IMR-90 (cell line): ENCODE results near the gene SGMS1.

Experiments
- BHLHE40 ChIP-seq: fragments of 150-350 bp; IDR thresholded peaks from 2 replicates; pipeline ENCODE4 v1.6.1; 2016; ENCODE audit warnings: mild to moderate bottlenecking, low read depth, low read length
- CEBPB ChIP-seq: IDR thresholded peaks from 2 replicates; pipeline ENCODE4 v1.6.1; 2012; ENCODE audit warnings: low read depth, low read length, improper control_type of control experiment
- CHD1 ChIP-seq: IDR thresholded peaks from 2 replicates; pipeline ENCODE4 v1.6.1; 2012; ENCODE audit warnings: low read depth, low read length, improper control_type of control experiment
- CTCF ChIP-seq: conservative IDR thresholded peaks from 2 replicates; pipeline ENCODE4 v1.5.1; 2012; ENCODE audit warnings: mild to moderate bottlenecking, low read depth, low read length, improper control_type of control experiment
- FOS ChIP-seq: fragments of 150-350 bp; IDR thresholded peaks from 2 replicates; pipeline ENCODE4 v1.6.1; 2016; ENCODE audit warnings: low read depth, low read length
- MAZ ChIP-seq: IDR thresholded peaks from 2 replicates; pipeline ENCODE4 v1.6.1; 2012; ENCODE audit warnings: low read depth, mild to moderate bottlenecking, low read length, improper control_type of control experiment, moderate library complexity, borderline replicate concordance
- MXI1 ChIP-seq: IDR thresholded peaks from 2 replicates; pipeline ENCODE4 v1.6.1; 2012; ENCODE audit warnings: low read depth, mild to moderate bottlenecking, low read length, moderate library complexity, borderline replicate concordance
- NFE2L2 ChIP-seq: fragments of 150-350 bp; IDR thresholded peaks from 2 replicates; pipeline ENCODE4 v1.6.1; 2016; ENCODE audit warnings: low read depth, mild to moderate bottlenecking, low read length
- POLR2A ChIP-seq: IDR thresholded peaks from 2 replicates; pipeline ENCODE4 v1.6.1; 2012; ENCODE audit warnings: mild to moderate bottlenecking, low read depth, low read length
- RAD21 ChIP-seq: IDR thresholded peaks from 2 replicates; pipeline ENCODE4 v1.6.1; 2012; ENCODE audit warnings: low read length, improper control_type of control experiment
- RCOR1 ChIP-seq: IDR thresholded peaks from 2 replicates; pipeline ENCODE4 v1.6.1; 2012; ENCODE audit warnings: mild to moderate bottlenecking, low read length, improper control_type of control experiment; ENCODE audit not compliant: insufficient replicate concordance
- RFX5 ChIP-seq: IDR thresholded peaks from 2 replicates; pipeline ENCODE4 v1.8.0; 2012; ENCODE audit warnings: low read depth, mild to moderate bottlenecking, low read length, moderate library complexity
- USF2 ChIP-seq: fragments of 150-350 bp; IDR thresholded peaks from 2 replicates; pipeline ENCODE4 v1.6.1; 2017; ENCODE audit warnings: mild to moderate bottlenecking, antibody characterized with exemption, low read length, low read depth

- TF ChIP-seq NFE2L2, result no peak
- TF ChIP-seq CTCF, result no peak
- TF ChIP-seq POLR2A, result no peak
- TF ChIP-seq CEBPB, result no peak
- TF ChIP-seq RAD21, result no peak
- TF ChIP-seq USF2, result no peak
- no peak for TF ChIP-seq CHD1
- no peak for TF ChIP-seq RFX5
- TF ChIP-seq BHLHE40, result no peak
- TF ChIP-seq MAZ, result no peak
- TF ChIP-seq MXI1, result no peak
- TF ChIP-seq RCOR1, result no peak
- TF ChIP-seq FOS, result no peak
Measured at GRCh38 chr10:50538555-50539398, 85.0 kb downstream of the SGMS1 start.
